ENCODE results near the gene FRMD4B.

FRMD4B gene

DNA sequence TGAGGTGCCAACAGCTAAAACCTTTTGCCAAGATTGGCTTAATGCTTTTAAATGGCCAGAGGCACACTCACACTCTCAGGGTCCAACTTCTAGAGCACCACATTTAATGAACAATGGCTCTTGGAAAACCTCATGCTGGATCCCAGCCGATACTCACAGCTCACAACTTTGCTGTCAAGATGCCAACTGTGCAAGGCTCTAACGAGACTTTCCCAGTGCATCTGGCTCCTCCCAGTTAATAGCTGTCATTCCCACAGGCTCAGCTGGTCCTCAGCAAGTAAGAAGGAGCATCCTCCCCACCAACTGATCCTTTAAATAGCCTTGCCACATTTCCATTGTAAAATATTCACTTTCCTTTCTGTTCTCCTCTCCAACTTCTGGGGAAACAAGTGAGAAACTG, 20.3 kb upstream of the FRMD4B start:
- DNase-seq (ENCODE audit: insufficient read length, low spot score): no peak
- FAIRE-seq: no peak

DNA sequence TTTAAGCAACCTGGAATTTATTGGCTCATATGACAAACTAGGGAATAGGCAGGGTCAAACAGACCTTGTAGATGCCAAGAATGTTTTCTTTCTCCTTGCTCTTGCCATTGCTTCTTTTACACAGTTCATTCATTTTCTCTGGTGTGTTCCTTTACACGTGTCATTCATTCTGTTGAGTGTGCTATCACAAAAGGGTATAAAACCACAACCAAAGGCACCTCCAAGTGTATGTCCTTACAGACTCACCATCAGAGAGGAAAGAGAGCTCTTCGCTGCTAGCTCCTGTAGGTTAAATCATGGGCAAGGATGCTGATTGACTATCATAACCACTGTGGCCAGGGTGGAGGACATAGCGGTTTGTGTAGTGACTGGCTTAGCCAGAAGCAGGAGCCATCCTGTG, 19.2 kb upstream of the FRMD4B start:
- DNase-seq (ENCODE audit: insufficient read length, low spot score): no peak
- no peak for FAIRE-seq

DNA sequence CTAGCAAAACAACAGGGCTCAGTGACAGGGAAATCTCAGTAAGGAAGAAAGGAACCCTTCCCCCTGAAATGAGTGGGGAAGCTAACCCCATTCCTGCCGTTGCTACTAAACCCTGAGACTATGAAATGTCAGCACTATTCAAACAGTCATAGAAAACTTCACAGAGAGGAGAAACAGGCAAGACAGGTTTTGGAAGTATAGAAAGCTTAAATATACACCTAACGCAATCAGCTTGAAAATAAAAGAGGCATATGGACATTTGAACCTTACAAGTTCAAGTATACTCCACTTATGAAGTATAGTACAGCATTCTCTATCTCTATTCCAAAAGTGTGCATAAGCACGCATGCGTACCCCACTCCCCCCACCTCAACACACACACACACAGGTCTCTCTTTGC, 17.6 kb upstream of the FRMD4B start:
- DNase-seq (ENCODE audit: insufficient read length, low spot score): no peak
- no peak for FAIRE-seq

DNA sequence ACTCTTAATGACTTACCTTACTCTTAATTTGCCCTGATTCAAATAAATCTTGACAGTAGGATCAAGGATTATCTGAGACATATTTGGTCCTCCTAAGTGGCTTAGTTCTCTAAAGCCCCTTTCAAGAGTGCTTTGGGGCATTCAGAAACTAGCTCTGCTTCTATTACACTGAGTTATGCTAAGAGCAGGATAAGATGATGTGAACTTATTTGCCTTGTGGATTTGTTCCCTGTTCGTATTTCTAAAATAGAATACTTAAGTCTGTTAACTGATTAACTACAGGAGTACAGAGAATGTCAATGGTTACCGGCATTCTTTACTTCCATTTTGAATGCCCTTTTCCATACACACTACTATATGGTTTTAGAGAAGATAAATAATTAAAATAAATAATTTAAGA, 14.8 kb upstream of the FRMD4B start:
- FAIRE-seq: no peak

DNA sequence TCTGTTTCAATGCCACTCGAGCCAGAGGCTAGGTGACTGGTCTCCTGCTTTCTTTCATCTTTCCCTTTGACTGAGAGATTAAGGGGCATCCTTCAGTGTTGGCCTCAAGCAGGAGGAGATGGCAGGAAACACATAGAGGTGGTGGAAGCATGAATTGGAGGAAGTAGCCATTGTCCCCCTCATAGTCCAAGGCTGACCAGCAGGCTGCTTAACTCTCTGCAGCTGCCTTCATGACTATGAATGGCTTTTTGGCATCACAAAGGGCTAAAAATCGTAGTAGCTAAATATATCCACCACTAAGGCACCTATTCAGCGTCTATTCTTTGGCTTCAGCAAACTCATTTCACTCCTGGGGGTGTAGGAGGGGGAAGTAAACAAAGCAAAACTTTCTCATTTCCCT, 7.0 kb upstream of the FRMD4B start:
- DNase-seq (ENCODE audit: insufficient read length, low spot score) (no peak), FAIRE-seq (no peak)

More for the DNA sequence above, 14.8 kb upstream of the FRMD4B start:
- DNase-seq (ENCODE audit: insufficient read length, low spot score): no peak

DNA sequence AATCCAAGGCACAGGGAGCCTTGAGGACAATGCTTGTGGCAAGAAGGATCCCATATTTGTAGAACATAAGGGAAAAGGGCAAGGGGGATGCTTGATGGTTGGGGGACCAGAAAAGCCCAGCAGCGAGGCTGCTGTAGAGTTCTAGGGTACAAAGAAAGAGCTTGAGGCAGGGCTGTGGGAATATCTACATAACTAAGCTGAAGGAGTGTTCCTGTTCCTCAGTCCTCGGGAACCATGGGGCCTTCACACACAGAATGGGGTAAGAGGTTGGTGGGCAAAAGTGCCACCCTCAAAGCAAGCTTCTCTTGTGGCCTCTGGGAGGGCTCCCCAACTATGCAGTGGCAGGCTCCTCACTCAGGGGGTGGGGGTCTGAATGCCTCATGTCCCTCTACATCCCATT, 6.5 kb upstream of the FRMD4B start:
- DNase-seq (ENCODE audit: insufficient read length, low spot score) (no peak), FAIRE-seq (no peak)

DNA sequence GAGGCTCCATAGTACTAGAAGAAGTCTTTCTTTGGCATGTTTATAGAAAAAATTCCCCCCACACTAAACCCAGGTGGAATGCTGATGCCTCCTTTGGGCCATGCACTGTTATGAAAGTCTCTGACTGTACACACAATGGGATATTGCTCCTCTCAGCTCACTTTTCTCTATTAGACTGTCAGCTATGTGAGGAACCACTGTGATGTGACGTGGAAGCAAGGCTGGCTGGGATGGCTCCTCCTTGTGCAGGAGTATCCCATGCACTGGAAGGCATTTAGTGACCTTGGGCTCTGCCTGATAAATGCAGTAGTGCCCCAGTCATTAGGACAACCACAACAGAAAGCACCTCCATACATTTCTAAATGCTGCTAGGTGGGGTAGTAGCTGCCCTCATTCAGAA, 5.7 kb upstream of the FRMD4B start:
- no peak for FAIRE-seq

DNA sequence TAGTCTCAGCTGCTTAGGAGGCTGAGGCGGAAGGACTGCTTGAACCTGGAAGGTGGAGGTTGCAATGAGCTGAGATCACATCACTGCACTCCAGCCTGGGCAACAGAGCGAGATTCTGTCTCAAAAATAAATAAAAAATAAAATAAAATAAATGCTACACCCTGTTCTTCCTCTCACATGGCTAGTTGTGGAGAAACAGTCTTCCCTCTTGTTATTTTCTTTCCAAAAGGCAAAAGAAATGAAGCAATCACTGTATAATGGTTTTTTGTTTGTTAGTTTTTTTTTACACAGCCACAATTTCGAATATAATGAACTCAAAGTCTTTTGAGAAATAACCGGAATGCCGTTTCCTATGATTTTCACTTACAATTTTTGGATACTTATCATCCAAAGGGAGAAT, 4.9 kb upstream of the FRMD4B start:
- DNase-seq (ENCODE audit: insufficient read length, low spot score) (no peak), FAIRE-seq (no peak)

More for the DNA sequence above, 5.7 kb upstream of the FRMD4B start:
- no peak for DNase-seq (ENCODE audit: insufficient read length, low spot score)

DNA sequence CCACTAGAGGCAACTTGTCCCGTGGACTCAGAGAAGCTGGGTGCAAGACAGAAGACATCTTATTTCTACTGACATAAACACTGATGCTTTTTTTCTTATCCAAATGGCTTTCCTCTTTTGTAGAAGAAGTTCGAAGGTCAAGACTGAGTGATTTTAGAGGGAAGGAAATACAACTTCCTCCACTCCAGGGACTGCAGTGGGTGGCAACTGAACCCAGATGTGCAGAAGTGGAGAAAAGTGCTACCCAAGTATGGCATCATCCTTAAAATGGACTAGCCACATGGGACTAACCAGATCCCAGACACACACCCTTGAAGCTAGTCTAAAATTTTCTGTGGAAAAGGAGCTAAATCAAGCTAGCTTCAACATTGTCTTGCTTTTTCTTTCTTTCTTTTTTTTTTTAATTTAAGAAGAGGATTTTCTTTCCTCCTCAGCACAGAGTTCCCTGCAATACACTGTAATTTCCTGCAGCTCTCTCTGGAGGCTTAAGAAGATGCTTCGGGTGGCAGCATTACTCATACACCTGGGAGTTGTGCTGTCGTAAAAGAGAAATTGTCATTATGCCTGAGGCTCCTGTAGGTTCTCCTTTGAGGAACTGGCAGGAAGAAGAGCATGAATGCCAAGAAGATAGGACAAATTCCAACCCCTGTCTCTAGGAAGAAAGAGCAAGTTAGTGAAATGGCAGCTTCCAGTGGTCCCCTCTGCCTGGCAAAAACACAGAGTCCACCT, 3.8 kb upstream of the FRMD4B start:
- FAIRE-seq (no peak), DNase-seq (ENCODE audit: insufficient read length, low spot score) (no peak)

DNA sequence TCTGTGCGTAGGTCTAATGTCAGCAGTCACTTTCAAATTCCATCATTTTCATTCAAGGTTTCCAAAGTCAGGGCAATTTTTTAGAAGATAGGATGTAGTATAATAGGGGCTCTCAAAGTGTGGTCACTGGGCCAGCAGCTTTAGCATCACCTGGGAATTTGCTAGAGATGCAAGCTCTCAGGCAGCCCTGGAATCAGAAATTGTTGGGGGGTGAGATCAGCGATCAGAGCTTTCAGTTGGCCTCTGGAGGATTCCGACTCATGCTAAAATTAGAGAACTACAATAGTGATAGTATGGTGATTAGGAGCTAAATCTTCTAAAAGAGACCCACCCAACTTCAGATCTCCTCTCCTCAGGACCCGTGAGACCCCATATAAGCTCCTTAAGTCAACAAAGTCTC, 2.4 kb upstream of the FRMD4B start:
- DNase-seq (ENCODE audit: insufficient read length, low spot score) (no peak), FAIRE-seq (no peak)

DNA sequence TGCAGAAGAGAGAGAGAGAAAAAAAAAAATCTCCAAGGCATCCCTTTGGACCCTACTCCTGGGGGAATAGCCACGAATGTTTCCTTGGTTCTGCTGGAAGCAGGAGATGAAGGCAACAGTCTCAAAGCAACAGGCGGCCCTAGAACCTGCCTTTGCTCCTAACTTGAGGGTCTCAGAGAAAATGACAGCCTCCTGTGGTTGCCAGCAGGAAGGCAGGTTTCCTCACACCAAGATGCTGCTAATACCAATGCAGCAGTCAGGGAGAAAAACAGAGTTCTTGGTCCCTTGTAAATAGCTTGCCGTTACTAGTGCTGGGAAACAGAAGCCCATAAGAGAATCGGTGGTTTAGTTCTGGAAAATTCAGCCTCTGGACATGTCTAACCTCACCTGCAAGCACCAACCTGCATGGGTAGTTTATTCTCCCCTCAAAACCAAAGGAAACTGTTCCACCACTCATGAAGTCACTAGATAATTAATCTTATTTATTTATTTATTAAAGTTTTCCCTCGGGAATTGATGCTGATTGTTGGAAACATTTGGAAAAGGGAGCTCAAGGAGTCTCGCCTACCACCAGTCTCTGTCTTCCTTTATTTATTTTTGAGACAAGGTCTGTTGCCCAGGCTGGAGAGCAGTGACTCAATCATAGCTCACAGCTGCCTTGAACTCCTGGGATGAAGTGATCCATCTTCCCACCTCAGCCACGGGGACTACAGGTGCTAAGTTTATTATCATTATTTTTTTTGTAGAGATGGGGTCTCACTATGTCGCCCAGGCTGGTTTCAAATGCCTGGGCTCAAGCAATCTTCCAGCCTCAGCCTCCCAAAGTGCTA, 883 bp upstream of the FRMD4B start:
- FAIRE-seq (no peak), DNase-seq (ENCODE audit: insufficient read length, low spot score) (no peak)

DNA sequence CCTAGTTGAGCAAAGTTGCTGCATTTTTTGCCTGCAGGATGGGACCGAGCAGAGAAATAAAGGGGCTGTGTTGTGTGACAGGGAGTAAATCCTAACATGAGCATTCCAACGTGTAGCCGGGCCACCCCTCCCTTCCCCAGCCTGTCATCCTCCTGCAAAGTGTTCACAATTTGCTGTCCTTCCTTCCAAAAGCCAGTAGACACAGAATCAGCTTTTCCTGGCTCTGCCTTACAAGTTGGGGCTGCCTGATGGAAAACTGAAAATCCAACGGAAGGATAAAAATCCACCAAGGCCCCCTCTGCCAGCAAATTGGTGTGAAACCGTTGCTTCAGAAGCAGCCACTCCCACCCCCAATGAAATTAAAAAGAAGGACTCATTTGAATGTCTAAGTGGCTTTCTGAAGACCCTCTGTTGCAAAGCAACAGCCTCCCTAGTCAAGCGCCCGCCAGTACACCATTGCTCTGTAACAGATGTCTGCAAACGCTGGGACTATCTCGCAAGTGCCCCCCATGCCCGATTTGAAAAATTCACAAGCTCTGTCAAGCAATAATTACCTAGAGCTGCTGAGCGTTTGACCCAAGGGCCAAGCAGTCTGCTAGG, 665 bp downstream of the FRMD4B start:
- DNase-seq (ENCODE audit: insufficient read length, low spot score) (no peak), FAIRE-seq (no peak)

DNA sequence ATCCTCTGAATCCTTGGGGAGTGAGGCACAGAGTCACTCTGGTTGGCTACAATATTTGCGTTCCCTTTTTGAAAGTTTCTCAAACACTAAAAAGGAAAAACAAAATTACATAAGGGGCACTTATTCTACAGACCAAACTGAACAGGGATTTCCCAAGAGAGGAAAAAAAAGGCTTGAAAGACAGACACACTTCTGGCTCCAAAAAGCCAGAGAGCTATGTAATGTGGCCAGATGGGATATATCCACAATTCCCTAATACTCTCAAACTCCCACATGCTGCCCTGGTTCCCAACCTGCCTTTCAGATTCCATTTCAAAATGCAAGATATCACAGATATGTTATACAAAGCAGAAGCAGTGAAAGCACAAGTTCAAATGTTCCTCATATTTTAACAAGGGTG, 1.6 kb downstream of the FRMD4B start:
- DNase-seq (ENCODE audit: insufficient read length, low spot score) (no peak), FAIRE-seq (no peak)

DNA sequence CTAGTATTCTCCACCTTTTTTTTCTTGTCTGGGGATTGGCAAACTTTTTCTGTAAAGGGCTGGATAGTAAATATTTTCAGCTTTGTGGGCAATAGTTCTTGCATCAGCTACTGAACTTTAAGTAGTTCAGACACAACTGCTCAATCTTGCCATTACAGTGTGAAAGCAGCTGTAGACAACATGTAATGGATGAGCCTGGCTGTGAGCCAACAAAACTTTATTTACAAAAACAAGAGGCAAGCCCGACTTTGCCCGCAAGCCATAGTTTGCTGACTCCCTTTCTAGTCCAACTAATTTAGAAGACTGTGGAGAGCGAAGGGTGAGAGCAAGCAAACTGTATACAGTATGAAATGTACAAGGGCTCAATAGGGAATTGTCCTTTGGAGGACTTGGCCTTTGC, 6.2 kb downstream of the FRMD4B start:
- no peak for DNase-seq (ENCODE audit: insufficient read length, low spot score)
- FAIRE-seq: no peak

DNA sequence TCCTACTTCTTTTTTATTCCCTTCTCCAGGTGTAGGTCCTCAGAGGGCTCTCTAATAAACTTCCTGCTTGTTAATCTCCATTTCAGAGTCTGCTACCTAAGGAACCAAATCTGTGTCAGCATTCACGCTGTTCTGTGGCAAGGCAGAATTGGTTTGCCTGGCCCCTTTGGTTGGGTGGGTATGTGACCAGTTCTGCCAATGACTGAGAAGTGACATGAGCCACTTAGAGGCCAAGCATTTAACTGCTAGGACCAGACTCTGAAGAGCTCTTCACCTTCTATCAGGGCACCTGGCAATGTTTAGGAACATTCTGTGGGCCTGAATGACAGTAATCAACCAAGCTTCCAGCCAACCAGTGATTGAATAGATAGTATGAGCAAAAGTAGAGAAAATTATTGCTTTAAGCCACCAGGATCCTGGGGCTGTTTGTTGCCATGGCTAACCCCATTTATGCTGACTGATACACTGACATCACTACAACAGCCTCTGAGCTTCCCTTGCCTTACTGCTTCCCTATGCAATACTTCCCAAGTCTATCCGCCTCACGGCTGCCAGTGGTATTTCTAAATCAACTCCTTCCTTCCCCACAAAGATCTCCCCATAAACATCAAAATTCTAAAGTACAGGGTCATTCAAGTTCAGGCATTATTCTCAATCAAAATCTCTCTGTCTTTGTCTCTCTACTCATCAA, 7.6 kb downstream of the FRMD4B start:
- DNase-seq (ENCODE audit: insufficient read length, low spot score) (no peak), FAIRE-seq (no peak)

DNA sequence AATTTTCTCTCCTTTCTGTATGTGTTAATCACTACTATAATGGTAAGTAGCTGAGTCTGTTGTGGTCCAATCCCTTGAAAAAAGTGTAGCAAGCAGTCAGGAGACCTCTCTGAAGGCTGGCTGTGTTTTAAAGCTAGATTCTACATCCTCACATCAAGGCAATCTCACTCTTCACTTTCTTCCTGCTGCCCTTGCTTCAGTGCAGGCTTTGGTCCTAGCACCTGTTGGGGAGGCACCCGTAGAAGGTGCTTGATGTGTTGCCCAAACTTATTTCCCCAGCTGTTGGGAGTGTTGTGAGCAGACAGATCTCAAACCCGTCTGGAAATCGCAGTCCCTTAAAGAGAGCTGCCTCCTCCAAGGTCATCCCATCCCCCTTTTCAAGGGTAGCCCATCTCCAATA, 8.6 kb downstream of the FRMD4B start:
- FAIRE-seq: no peak
- DNase-seq (ENCODE audit: insufficient read length, low spot score): no peak

DNA sequence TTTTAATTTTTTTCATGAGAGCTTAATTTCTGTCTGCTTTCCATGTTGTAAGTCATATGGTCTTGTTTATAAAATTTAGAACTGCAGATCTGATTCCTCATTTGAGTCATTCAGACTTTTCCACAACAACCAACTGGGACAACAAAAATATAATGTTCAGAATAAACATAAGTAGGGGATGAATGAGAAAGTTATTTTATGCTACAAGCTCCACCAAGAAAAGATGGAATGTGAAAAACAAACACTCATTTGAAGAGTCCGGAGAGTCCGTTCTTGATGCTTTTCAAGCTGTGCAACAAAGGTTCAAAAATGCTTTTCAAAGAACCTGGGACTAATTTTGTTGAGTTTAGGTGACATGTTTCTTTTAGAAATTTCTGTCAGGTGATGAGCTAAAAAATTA, 9.2 kb downstream of the FRMD4B start:
- no peak for DNase-seq (ENCODE audit: insufficient read length, low spot score)
- FAIRE-seq: no peak

DNA sequence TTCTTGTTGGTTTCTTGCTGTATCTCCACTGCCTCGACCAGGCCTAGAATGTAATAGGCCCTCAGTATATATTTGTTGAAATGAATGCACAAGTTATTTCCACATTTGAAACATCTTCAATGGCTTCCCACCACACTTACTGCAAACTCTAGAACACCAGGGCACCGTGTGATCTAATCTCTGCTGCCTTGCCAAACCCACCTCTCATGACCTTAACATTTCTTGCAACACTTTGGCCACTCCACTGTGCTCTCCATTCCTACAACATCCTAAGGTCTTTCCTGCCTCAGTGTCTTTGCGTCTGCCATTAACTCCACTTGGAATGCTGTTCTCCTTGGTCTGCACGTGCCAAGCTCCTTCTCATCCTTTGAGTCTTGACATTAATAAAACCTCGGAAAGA, 14.1 kb downstream of the FRMD4B start:
- no peak for DNase-seq (ENCODE audit: insufficient read length, low spot score)

DNA sequence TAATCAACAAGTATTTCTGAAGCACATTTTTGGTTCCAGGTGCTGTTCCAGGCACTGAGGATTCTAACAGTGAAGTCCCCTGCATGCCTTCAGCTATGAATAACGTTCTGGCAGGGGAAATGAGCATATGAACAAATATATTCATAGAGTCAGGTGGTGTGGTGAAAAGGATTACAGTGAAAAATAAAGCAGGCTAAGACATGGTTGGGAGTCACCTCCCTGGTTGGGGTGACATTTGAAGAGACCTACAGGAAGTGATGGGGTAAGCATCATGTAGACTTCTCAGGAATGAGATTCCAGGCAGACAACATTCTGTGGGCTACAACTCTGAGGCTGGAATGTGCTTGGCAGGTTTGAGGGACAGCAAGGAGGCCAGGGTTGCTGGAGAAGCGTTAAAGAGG, 15.0 kb downstream of the FRMD4B start:
- DNase-seq (ENCODE audit: insufficient read length, low spot score) (no peak), FAIRE-seq (no peak)

More for the DNA sequence above, 14.1 kb downstream of the FRMD4B start:
- FAIRE-seq: no peak

DNA sequence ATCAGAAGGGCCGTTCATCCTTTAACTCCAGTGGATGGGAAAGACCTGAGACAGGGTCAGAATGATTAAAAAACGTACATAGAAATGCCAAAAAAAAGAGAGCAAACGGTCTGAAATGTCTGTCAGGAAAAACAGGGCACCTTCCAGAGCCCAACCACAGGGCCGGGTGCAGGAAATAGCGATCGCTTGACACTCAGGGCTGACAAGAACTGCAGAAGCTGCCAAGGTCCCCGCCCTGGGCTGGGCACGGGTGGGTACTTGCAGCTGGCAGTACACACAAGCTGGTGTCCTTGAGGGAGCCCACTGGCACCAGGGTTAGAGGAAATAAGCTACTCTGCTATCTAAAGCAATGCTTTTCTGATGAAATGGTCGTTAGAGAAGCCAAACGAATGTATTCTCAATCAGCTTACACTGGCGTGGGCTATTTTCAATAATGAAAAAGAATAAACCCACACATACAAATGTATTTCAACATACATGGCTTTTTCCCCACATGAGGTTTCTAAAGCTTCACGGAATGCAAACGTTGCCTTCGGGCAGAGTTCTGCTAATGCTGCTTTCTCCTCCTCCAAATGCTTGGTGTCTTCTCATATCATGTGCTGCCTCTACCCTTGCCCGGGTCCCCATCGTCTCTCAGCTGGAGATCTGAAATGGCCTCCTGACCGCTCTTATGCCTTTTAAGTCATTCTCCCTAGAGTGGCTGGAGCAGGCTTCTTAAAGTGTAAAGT, 15.6 kb downstream of the FRMD4B start:
- DNase-seq (ENCODE audit: insufficient read length, low spot score) (no peak), FAIRE-seq (no peak)

Measured in GM19239 (cell line).